Measurements from ENCODE around the gene SRD5A1.
"Not testable (repeated sequence)": the region's sequence is repeated elsewhere in the genome, so short reads cannot be mapped to it uniquely, and the experiment has no call there.

The SRD5A1 gene

DNA sequence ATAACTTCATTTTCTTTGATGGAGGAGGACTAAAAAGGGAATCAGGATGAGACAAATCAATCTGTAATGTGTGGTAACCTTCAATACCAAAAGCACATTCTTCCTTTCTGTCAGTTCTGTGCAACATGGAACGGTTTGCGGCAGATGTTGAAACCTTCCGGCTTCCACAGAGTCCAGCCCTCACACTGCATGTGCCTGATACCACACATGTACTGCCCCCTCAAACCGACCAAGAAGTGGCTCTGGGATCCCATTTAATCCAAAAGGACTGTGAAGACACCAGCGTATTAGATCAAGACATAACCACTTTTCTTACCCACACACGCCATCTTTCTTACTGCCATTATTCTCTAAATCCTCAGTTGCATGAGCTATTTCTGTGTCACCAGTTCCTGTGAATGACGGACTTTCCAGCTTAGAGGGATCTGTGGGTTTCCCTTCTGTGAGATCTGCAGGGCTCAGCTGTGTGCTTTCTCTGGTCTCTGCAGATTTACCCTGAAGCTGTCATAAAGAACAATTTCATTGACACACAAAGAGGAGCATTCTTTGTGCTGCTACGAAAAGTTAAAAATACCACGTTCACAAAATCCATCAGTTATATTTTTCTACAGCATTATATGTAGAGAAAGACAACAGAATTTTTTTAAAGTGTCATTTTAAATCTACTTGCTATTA, 26.2 kb upstream of the SRD5A1 start:
- DNase-seq, result no peak

DNA sequence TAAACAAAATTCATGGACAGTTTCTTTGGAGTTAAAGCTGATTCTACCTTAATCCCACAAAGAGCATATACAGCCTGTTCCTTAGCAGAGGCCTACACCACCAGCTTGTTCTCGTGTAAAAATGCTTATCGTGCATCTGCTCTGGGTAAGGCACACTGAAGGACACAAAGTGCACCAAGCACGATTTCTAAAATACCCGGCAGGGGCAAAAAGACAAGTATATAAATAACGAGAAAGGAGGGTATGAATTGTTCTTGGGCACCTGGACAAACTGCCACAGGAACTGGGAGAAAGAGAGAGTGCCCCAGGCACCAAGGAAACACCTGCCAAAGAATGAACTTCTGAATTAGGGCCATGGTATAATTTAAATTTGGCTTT, 25.7 kb upstream of the SRD5A1 start:
- no peak for DNase-seq

DNA sequence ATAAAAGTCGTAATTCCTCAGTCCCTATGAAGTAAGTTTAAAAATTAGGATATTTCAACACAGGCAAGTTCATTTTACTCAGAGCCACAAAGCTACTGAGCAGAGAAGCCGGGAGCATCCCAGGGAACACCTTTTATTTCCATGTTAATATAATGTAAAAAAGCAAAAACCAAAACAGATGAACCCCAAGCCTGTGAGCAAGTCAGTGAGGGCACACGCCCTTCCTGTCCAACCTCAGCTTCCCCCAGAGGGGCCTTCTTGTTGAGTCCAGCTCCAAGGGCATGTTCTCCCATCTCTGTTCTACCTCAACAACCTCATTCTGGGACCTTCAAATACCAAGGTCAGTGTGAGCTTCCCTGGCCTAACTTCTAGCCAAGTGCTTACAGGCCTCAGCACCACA, 25.2 kb upstream of the SRD5A1 start:
- DNase-seq, result no peak

DNA sequence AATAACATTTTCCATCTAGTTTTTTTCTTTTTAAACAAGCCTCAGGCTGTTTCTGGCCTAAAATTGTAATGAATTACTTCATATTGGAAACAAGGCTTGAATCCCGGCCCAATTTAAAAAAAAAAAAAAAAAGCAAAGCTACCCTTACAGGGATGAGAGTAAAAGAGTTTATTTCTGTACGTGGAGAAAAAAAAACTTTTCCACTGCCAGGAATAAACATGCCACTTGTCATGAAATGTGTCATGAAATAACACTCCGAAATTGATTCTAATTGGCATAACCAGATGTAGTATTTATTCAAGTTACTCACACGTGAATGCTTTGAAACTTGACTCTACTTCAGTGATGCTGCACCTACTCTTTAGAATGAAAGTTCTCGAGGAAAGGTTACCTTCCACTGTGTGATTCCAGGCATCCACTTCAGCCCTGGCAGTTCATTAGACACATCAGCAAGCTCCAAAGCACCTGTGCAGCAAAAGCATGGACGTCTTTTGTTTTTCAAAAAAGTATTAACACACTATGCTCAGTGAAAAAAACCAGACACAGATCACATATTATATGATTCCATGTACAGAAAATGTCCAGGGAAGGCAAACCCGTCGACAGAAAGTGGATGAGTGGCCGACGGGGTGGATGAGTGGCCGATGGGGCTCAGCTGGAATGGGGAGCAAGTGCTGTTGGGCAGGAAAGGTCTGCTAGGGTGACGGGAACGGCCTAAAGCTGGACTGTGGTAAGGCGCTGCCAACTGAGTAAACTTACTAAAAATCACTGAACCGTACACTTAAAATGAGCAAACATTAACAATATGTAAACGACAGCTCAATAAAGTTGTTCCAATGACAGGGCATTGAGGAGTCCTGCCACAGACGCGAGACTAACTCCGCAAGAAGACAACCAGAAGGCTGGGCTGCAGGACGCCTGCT, 21.6 kb upstream of the SRD5A1 start:
- no peak for DNase-seq

DNA sequence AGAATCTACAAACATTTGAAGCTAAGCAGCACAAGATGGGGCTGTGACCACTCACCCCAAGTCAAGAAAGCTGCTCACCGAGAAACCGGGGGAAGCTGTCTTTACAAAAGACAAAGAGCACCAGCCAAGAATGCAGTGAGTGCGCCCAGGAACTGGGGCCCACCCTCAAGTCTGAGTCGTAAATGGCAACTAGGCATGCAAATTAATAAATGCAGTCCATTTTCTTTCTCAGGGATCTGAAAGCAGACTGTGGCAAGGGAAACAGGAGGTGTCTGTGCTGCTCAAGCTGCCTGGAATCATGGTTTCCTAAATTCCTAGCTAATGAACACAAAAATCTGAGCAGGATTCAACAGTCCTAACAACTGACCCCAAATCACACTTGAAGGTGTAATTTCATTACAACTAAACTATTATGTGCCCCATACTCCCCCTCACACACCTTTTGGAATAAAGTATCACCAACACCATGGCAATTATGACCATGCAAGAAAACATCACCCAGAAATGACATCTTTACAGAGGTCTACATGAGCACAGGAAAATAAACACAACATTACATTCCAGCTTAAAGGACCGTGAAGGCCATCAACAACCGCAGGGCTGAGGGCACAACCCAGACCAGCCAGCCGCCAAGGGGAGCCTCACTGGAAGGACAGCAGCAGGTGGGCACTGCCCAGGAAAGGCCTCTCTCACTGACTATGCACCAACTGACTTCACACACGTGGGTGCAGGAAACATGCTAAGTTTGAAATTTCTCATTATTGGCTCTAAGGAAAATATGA, 18.0 kb upstream of the SRD5A1 start:
- DNase-seq, result no peak

DNA sequence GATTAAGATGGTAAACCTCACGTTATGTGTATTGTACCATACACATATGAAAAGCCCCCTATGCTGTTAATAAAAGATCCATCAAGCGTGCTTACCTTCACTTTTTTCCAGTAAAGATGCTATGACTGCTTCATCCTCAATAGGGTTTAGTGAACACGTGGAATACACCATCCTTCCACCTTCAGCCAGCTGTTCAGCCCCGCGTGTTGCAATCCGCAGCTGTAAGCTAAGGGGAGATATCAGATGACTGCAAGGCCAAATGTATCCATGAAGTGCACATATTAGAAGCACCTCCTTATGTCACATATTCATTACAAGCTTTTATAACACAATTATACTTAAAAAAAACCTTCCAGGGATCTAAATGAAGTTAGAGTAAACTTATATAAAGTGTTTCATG, 16.6 kb upstream of the SRD5A1 start:
- no peak for DNase-seq

DNA sequence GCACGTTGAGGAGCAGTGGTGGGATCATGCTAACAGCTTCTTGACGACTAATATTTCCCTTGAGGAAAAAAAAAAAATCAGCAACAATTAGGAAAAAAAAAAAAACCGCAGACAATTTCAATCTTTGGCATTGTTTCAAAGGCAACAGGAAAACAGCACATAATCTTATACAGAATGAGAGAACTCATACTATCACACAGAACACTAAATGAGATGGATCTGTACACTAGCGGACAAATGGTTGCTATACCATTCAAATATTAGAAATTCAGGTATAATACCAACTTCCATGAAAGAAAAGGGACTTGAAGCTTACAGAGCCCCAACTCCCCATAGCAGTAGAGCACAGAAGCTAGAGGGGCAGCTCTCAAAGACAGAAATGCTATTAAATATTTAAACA, 10.0 kb upstream of the SRD5A1 start:
- no peak for DNase-seq

DNA sequence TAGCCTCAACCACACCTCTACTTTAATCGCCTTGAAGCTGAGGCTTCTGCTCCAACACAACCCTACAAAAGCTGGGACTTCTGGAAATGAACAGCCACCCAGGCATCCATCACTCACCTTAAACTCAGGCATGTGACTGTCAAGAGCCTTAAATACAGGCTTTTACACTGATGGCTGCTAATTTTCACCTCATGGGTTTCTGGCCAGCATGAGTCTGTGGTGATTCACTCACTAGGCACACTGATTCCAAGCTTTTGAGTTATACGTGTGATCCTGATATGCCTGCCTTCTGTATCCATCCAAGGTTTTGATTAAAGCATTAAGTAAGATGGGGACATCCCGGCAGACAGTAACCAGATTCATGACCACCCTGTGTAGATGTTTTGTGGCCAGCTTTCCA, 9.3 kb upstream of the SRD5A1 start:
- no peak for DNase-seq

DNA sequence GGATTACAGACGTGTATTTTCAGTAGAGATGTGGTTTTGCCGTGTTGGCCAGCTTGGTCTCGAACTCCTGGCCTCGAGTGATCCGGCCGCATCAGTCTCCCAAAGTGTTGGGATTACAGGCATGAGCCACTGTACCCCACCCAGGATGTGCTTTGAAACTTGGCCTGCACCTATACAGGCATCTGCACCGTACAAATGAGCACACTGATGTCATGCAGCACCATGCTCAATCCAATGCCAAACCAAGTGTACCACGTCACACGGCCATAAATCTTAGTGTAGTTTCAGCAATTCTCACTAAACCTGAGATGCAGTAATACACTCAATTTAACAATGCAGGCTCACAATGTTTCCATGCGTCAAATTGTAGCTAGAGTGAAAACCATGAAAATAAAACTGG, 6.7 kb upstream of the SRD5A1 start:
- DNase-seq, result no peak

DNA sequence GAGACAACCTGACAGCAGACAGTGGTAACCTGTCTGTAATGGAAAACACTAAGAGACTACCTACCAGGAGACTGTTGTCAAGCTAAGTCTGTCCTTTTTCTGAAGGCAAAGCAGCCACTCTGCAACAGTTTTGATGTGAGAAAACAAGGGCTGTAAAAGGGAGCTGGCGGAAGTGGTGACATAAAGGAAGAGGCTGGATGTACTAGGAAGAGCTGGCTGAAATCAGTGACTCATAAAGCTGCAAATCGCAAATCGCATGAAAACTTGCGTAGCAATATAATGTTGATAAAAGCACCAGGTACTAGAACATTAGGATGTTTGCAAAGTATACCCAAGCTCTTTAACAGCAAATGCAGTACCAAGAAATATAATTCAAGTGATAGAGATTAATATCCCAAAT, 1.8 kb upstream of the SRD5A1 start:
- no peak for DNase-seq

DNA sequence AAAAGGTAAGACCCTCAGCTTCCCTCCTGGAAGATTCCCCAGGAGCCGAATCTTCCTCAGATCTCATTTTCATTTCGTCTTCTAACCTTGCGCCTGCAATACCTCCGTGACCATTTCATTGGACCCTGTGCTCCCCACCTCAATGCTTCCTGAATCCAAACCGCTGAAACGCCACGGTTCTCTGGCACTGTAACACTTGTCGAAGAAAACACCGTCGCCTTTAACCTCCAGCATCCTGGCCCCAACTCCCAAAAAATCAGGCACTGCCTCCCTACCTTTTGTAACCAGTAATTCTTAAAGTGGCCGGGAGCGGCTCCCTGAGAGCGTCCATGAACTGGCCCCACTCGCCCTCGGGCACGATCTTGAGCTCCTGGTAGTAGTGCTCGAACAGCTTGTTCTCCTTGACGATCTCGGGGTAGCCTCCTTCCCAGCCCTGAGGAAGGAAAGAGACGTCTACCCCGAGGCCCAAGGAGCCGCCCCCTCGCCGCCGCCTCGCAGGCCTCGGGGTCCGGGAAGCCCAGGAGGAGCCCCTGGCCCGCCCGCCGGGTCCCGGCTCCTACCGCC, 834 bp upstream of the SRD5A1 start:
- DNase-seq, result no peak

DNA sequence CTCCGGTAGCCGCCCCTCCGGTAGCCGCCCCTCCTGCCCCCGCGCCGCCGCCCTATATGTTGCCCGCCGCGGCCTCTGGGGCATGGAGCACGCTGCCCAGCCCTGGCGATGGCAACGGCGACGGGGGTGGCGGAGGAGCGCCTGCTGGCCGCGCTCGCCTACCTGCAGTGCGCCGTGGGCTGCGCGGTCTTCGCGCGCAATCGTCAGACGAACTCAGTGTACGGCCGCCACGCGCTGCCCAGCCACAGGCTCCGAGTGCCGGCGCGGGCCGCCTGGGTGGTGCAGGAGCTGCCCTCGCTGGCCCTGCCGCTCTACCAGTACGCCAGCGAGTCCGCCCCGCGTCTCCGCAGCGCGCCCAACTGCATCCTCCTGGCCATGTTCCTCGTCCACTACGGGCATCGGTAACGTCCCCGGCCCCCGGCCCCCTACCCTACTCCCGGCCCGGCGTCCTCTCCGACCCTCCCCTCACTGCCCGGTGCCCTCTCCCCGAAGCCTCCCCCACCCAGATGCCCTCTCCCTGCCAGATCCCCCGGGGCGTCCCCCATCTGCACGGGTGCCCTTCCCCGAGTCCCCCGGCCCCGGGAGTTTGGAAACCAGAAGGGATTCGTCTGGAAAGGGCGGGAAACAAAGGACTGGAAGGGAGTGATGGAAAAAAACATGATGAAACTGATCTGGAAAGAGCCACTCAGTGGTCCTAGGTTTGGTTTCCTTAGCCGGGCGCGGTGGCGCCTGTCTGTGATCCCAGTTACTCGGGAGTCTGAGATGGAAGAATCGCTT, 417 bp downstream of the SRD5A1 start:
- peak; percentile 55 for DNase-seq

DNA sequence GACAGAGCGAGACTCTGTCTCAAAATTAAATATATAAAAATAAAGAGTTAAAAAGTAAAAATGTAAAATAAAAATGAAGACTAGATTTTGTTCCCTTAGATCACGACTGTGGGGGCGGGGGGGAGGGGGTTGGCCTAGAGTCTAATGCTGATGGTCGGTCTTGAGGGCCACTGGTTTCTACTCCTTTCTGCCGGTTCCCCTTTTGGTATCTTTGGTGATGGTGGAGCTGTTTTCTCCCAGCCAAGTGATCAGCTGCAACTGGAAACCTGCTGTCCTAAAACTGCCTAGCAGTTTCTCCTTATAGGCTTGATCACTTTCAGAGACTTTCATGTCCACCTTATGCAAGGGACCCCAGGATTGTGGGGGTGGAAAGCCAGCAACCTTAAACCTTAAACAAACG, 1.1 kb downstream of the SRD5A1 start:
- DNase-seq, result no peak

DNA sequence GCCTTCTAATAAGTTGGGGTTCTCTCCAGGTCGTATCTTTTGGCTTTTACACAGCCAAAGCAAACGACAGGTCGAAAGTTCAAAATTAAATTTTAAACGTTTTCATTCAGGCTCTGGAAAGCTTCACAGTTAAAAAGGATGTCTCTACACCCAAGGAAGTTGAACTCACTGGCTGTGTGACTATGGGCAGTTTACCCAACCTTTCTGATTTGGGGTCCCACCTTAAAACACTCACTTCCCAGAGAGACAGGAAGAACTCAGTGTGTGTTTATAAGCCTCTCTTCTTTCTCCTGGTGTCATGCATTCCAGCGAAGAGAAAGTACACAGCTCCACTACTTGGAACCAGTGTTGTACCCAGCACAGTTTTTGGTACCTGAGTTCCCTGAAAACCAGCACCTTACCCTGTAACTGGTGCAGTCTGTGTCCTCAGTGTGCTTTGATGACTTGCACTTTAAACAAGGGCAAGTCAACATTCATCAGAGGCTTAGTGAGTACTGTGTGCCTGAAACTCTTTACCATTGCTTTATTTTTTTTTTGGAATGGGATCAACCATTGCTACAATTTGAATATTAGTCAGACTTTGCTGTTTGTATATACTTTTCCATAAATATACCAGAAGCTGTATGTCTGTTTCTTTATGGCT, 1.7 kb downstream of the SRD5A1 start:
- no peak for DNase-seq

DNA sequence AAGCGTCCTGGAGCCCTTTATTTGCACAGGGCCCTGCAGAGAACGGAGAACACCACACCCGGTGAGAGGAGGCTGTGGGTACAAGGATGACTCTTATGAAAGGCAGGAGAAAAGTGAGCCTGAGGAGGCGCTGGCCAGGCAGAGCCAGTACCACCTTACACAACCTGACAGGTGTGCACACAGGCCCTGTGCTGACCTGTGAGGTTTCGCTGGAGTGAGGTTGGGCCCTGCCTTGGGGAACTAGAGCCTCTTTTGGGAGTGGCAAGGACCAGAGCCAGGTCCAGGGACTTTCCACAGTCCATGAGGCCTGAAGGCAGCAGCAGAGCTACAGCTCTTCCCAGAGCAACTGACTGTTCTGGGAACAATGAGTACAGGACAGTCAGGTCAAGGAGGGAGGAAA, 3.1 kb downstream of the SRD5A1 start:
- no peak for DNase-seq

DNA sequence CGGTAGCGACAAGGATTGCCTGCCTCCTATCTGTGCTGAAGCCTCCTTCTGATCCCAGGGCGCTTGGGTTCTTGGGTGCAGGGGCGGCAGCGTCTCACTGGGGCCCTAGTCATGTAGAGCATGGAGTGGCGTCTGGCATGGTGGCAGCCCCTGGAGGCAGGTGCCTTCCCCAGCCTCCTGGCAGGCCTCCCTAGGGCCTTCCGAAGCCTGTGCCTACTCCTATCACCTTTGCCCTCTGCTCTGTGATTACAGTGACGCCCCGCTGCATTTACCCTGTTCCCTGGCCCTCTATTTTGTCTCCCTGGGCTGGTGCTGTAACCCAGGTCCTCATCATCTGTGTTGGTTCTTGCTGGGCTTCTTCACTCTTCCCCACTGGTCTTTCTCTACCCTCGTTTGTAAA, 3.8 kb downstream of the SRD5A1 start:
- no peak for DNase-seq

DNA sequence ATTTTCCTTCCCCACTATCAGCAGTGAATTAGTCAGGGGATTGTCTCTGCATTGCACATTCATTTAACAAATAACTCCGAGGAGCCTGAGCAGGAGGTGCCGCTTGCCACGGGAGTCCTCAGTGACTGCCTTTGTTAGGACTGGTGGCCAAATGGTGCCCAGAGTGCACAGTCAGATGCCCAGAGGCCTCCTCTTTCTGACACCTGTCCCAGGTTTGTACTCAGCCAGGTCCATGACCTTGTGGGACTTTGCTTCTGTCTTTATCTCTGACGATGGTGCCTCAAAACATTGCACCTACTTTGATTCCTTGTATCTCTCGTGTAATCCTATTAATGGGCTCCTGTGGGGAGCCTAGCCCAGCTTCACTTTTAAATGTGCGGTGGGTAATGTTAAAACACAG, 4.3 kb downstream of the SRD5A1 start:
- DNase-seq, result no peak

DNA sequence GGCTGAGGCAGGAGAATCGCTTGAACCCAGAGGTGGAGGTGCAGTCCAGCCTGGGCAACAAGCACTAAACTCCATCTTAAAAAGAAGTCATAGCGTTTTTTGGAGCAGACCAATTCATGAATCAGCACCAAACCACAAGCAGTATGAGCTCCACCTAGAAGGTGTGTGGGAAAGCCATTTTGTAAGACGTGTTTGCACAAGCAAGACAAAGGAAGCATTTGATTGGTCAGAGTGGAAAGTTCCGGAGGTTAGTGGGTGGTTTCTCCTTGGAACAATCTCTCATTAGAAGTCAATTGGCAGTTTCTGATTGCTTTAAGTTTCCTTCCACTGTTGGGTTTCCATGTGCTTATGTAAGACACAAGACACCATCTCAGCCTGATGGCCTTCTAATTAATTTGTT, 5.0 kb downstream of the SRD5A1 start:
- no peak for DNase-seq

DNA sequence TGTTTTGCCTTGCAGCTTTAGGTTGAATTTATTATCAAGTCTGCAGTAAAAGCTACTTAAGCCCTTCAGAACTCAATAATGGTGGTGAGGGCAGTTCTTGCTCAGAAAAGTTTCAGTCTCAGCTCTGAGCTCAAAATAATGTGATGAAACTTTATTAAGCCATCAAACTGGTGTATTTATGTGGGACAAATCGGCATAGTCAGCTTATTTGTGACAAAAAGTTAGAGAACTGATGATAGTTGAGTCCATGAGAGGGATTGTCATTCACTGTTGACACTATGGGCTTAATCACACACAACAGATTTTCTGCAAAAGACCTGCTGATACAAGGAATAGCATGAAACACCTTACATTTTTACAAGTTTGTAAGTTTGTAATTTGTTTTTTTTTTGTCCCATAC, 9.4 kb downstream of the SRD5A1 start:
- no peak for DNase-seq

DNA sequence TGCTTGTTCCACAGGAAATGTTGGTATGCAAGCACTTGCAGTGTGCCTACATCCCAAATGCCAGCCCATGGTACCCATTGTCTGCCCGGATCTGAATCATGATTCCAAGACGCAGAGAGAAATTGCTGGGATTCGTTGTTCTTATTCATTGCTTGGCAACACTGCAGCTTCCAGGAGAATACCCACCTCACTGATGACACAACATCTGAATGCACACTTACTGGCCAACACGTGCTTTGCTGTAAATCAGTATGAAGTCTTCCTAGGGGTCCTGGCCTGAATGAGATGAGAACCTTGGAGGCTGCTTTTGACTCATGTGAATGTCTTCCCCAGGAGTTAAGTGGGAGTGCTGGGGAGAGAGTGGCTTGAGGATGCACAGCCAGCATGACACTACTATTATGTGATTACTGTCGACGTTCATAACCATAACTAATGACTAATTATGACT, 11.6 kb downstream of the SRD5A1 start:
- DNase-seq, result no peak

DNA sequence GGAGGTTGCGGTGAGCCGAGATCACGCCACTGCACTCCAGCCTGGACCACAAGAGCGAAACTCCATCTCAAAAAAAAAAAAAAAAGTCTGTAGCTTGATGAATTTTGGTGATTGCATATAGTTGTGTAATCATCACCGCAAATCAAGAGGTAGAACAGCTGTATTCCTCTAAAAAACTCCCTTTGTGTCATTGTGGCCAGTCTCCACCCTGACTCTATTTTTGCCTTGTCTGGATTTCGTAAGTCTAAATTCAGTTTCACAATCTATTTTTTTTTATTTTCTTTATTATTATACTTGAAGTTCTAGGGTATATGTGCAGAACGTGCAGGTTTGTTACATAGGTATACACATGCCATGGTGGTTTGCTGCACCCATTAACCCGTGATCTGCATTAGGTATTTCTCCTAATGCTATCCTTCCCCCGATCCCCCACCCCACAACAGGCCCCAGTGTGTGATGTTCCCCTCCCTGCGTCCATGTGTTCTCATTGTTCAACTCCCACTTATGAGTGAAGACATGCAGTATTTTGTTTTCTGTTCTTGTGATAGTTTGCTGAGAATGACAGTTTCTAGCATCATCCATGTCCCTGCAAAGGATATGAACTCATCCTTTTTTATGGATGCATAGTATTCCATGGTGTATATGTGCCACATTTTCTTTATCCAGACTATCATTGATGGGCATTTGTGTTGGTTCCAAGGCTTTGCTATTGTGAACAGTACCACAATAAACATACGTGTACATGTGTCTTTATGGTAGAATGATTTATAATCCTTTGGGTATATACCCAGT, 12.5 kb downstream of the SRD5A1 start:
- not testable (repeated sequence) for DNase-seq

Measured in NCI-H1092 treated with DMSO at 0.1 percent for 48 hours (cell line).